Uterus (tissue), 2 donors: ENCODE data around the gene RNF183.

Experiments used
- CTCF ChIP-seq, 4 experiments: fragments of 200-600 bp in 2 of 4; fragments of 450-650 bp in 2 of 4; sonication (generic) in 2 of 4; IDR thresholded peaks; one replicate each; pipeline ENCODE4 v1.5.1; 2016 to 2019; ENCODE audit warnings: antibody characterized with exemption in 4 of 4, mild to moderate bottlenecking in 2 of 4, moderate library complexity in 1 of 4
- POLR2A ChIP-seq, 2 donors: fragments of 450-650 bp; IDR thresholded peaks; one replicate each; pipeline ENCODE4 v1.6.1; 2016; ENCODE audit warnings: antibody characterized with exemption in 2 of 2, mild to moderate bottlenecking in 1 of 2, moderate library complexity in 1 of 2

- no peak for TF ChIP-seq POLR2A (IDR thresholded peaks at IDR 0.05)
- TF ChIP-seq CTCF (IDR thresholded peaks at IDR 0.05): no peak
Observed at GRCh38 chr9:113352006-113352405, 48.8 kb upstream of the RNF183 start.
